Vagina (tissue), 2 donors: Measurements from ENCODE around the gene SLC66A2.

ENCODE experiments used
- POLR2AphosphoS5 ChIP-seq, 2 donors: sonication (generic); formaldehyde crosslinking; IDR thresholded peaks; one replicate each; pipeline ENCODE4 v1.9.0; 2017; ENCODE audit warnings: antibody characterized with exemption in 2 of 2, mild to moderate bottlenecking in 2 of 2, low read depth in 1 of 2; ENCODE audit not compliant: insufficient read depth in 1 of 2
- TF ChIP-seq, protein P1 (sequence below), 3 experiments: fragments of 450-650 bp in 2 of 3; fragments of 200-600 bp in 1 of 3; sonication (generic) in 1 of 3; IDR thresholded peaks; one replicate each; pipeline ENCODE4 v1.5.1; 2017 to 2019; ENCODE audit warnings: antibody characterized with exemption in 3 of 3, mild to moderate bottlenecking in 2 of 3, moderate library complexity in 2 of 3

DNA sequence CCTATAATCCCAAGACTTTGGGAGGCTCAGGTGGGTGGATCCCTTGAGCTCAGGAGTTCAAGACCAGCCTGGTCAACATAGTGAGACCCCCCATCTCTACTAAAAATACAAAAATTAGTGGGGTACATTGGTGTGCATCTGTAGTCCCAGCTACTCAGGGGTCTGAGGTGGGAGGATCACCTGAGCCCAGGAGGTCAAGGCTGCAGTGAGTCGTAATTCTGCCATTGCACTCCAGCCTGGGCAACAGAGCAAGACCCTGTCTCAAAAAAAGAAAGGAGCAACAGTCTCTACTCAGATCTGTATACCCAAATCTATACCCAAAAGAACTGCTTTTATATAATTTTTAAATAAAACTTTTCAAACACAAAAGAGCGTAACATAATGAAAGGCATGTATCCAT is 7.5 kb upstream of the SLC66A2 start:
- TF ChIP-seq, protein P1, sequence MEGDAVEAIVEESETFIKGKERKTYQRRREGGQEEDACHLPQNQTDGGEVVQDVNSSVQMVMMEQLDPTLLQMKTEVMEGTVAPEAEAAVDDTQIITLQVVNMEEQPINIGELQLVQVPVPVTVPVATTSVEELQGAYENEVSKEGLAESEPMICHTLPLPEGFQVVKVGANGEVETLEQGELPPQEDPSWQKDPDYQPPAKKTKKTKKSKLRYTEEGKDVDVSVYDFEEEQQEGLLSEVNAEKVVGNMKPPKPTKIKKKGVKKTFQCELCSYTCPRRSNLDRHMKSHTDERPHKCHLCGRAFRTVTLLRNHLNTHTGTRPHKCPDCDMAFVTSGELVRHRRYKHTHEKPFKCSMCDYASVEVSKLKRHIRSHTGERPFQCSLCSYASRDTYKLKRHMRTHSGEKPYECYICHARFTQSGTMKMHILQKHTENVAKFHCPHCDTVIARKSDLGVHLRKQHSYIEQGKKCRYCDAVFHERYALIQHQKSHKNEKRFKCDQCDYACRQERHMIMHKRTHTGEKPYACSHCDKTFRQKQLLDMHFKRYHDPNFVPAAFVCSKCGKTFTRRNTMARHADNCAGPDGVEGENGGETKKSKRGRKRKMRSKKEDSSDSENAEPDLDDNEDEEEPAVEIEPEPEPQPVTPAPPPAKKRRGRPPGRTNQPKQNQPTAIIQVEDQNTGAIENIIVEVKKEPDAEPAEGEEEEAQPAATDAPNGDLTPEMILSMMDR (IDR thresholded peaks at IDR 0.05): no peak
- no peak for TF ChIP-seq POLR2AphosphoS5 (IDR thresholded peaks at IDR 0.05; ENCODE audit: insufficient read depth in 1 of 2, low read depth in 1 of 2)
